Stimulated activated CD8-positive, alpha-beta memory T cell treated with anti-CD3 and anti-CD28 coated beads, Interleukin-4, amount 100 ng/mL, for 1 hour (primary cell): Measurements from ENCODE around the gene CHN1.

Experiments used
- DNase-seq, 2 donors: peaks; one replicate each; pipeline ENCODE4 v3.0.0-alpha.2; 2020; ENCODE audit warnings: low read depth in 2 of 2, low spot score in 1 of 2

Gene CHN1

DNA sequence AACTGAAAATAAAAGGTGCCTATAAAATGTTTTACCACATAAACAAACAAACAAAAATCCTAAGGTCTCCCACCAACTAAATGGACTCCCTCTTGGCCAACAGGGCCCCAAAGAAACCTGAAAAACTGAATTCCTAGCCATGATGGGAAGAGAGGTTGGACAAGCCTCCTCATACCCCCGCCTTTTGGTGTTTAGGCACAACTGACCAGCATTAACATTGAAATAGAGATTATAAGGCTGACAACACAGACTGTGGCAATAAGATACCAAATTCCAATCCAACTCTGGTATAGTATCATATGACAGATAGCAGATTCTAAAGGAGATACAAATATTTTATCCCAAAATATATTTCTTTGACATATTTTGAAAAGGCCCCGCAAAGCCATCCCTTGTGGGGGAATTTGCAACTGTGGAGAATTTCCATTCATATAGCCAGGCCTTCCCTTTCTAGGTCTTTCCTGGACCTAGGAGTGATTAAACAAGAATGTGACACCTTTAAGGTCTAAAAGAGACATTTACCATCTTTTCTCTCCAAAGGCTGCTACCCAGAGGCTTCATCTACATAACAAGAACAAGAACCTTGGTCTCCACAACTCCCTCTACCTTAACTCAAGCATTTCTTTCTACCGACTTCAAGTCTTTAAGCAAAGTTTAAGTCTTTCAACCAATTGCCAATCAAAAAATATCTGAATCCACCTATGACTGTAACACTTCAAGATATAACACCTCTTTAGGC is 80.0 kb downstream of the CHN1 start:
- no peak for DNase-seq

DNA sequence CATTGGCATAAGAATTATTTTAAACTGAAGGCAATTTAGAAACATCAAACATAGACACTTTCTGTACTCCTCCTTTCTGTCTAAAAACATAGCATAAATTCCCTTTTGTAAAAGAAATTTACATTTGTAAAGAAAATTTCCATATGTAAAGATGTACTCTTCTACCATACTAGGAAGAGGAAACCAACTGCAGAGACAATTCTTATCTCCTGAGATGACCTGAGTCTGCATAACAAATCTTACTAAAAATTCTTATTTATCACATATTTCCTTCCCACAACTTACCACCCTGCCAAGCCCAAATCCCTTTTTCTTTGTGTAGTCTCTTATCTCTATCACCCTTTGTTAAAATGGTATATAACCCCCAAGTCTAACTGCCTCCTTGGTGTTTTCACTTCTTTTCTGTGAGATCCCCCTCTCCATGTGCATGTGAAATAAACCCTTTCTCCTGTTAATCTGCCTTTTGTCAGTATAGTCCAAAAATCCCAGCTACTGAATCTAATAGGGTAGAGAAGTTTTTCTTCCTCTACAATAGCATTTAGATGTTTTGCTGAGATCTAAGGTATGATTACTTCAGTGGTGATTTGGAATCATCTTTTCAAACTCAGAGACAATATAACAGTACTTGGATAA is 81.0 kb downstream of the CHN1 start:
- no peak for DNase-seq

GRCh38 chr2:174919947-174920595 is 85.1 kb downstream of the CHN1 start:
- DNase-seq, result no peak

DNA sequence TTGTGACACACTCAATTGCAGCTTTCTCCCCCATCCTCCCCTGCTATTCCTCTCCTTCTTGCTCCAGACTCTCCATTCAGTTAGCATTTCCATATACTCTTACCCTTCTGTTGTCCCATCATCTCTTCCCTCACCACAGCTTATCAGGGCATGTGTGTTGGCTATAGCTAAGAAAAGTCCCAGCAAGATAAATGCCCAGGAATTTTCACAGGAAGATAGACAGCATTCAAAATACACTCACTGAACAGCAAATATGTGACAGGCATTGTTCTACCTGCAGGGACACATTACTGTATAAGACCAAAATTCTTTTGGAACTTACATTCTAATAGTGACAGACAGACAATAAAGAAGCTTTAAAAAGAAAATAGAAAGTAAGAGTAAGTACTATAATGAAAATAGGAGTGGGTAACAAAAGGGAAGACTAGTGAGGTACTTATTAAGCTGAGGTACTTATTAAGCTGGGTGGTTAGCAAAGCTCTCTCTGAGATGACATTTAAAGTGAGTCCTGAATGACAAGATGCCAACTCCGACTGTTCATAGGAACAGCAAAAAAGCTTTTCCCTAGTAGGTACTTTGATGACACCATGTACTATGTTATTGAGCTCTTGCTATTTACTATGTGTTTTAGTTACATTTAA is 86.2 kb downstream of the CHN1 start:
- no peak for DNase-seq

- no peak for DNase-seq
These were observed 88.8 kb downstream of the CHN1 start for GRCh38 chr2:174916270-174916930.

DNA sequence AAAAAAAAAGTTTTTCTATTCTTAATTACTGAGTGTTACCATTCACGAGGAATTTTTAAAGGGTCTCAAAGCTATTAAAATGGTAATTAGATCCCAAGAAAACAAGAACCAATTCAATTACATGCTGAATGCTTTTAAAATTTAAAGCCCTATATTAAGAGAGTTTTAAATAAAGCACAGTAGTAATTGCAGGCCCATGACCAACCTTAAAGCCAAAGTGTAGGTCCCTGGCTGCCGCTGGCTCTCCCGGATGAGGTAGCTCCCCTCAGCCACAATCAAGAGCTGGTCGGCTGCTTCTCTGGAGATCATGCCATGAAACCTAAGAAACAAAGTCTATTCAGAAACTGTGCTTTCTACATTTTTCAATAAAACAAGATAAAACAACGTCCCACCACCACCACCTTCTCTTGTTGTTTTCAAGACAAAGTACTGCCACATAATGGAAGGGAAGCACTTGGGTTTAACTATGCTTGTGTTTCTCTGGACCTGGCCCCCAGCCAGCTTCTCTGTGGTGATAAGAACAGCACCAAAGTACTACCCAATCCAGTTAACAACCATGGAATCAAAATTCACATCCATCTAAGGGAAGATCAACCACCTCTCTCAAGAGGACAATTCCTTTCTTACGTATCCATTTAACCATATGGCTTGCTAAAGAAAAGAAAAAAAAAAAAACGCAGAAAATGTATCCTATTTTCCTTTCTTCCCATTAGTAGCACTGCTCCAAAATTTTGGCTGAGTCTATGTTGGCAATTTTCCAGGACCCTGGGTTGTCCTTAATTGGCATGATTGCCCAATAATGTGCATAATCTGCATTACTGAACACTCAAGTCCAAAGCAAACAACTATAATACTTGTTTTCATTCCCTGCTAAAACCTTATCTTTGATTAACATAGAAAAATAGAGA is 90.1 kb downstream of the CHN1 start:
- no peak for DNase-seq

- DNase-seq, result no peak
These were observed 96.9 kb downstream of the CHN1 start for GRCh38 chr2:174908284-174908683.

DNA sequence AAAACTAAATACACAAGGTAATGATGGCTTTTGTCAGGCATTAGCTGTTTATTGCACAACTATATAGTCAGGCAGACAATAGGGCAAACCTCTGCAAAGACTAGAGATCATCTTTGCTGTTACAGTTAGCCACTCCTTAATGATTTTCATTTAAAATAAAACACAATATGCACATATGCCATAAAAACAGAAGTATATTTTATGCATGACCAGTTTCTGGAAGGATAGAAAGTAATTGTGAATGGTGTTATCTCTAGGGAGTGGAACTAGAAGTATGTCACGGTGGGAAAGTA is 102.0 kb downstream of the CHN1 start:
- DNase-seq, result no peak

- DNase-seq, result no peak
These were observed 102.5 kb downstream of the CHN1 start for GRCh38 chr2:174902506-174903263.

DNA sequence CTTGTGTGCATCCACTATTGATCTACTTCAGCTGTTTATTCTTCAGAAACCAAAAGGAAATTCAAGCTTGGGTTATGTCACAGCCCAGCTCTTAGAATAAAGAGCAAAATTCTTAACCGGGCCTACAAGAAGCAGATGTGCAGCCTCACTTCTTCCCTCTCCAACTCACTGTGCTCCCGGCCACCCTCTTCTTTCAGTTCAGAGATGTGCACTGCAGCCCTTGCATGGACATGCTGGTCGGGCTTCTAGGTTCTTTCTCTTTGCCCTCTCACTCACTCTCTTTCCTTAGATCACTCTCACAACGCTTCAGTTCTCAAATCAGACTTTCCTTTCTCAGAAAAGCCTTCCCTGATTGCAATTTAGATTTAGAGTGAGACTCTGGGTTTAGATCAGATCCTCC is 104.1 kb downstream of the CHN1 start:
- no peak for DNase-seq

- no peak for DNase-seq
These were observed 107.9 kb downstream of the CHN1 start for GRCh38 chr2:174897286-174897685.

- DNase-seq, result no peak
These were observed 112.2 kb downstream of the CHN1 start for GRCh38 chr2:174893018-174893417.

DNA sequence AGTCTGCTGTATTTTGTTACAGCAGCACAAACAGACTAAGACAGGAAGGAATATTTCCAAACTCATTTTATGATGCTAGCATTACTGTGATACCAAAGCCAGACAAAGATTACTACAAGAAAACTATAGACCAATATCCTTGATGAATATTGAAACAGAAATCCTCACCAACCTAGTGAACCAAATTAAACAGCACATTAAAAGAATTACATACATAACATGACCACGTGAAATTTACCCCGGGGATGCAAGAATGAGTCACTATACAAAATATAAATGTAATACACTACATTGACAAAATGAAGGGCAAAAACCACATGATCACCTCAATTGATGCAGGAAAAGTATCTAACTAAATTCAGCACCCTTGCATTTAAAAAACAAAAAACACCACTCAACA is 112.6 kb downstream of the CHN1 start:
- DNase-seq, result no peak

GRCh38 chr2:174888646-174889271 is 116.4 kb downstream of the CHN1 start:
- DNase-seq, result no peak

DNA sequence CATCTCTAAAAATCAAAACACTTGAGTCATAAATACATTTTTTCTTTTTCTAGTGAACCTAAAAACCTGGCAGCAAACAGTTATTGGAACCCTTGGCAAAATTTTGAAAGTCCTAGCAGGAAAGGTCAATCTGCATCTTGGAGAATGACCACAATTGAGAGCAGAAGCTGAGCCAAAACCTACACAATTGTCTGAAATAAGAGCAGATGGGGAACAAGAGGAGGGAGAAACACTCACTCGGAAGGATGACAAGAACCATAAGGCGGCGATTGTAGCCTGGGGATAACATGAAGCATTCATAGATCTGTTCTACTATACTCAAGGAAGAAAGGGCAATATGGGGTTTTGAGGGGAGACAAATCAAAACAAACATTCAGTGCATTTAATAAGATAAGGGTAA is 117.0 kb downstream of the CHN1 start:
- no peak for DNase-seq

DNA sequence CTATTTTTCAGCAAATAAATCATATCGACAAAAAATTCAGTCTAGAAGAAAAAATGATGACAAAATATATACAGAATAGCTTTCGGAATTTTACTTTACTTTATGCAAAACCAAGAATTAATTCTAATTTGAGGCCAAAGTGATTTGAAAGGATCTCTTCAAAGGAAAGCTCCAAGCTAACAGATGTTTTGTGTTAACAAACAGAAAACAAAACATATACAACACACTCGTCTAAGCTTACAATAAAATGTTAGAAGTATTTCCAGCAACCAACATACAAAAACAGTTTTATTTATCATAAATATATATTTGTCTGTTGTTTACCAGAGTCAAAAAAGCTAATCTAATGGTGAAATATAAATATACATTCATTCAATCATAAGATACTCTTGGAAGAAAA is 122.8 kb downstream of the CHN1 start:
- no peak for DNase-seq

DNA sequence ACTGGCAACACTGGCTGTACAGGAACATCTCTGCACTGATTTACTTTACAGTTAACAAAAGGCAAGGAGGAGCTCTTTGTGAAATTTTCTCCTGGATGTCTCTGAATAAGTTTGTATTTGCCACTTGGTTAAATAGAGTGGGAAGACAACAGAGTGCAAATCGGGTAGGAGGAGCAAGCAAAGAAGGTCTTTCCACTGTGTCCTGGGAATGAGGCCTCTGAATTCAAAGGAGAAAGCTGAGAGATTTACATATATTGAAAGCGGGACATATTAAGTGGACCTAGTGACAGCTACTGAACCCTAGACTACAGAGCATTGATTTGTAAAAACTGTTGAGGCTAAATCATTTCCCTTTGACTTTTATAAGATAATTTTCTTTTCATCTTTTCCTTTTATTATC is 123.5 kb downstream of the CHN1 start:
- DNase-seq, result no peak

DNA sequence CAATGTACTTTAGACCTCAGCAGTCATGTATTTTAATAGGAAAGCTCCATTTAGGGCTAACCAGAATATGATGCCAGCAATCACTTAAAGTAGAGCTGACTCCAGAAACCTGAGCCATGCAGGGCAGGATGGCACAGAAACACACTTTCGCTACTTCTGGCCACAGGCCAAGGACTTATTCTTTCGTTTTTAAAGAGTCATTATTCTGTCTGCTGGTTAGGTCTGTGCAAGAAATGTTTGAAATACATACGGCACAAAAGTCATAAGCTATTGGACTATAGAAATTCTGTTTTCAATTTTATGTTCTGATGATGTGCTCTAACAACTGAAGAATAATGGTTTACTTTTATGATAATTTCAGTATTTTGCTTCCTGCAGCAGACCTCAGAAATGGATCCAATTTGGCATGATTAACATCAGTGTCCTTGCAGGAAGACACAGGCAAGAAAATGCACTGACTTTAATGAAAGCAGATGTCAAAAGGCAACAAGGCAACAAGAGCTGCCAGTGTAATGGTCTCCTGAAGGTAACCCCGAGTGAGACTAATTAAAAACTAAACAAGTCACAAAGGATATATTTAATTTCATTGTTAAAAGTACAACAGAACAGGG is 126.5 kb downstream of the CHN1 start:
- DNase-seq, result no peak

- DNase-seq, result no peak
These were observed 127.4 kb downstream of the CHN1 start for GRCh38 chr2:174877751-174878150.
